Measurements from ENCODE around the gene CFAP298.

CFAP298 gene

GRCh38 chr21:32597205-32597604 is 15.0 kb downstream of the CFAP298 start:
- DNase-seq = no peak

GRCh38 chr21:32595431-32595830 is 16.7 kb downstream of the CFAP298 start:
- DNase-seq = no peak

GRCh38 chr21:32593690-32594089 is 18.5 kb downstream of the CFAP298 start:
- no peak for DNase-seq

- DNase-seq = no peak
Observed at GRCh38 chr21:32592929-32593502, 19.2 kb downstream of the CFAP298 start.

GRCh38 chr21:32590130-32590529 is 22.0 kb downstream of the CFAP298 start:
- no peak for DNase-seq

GRCh38 chr21:32587651-32588050 is 24.5 kb downstream of the CFAP298 start:
- no peak for DNase-seq

- DNase-seq = no peak
Observed at GRCh38 chr21:32587120-32587519, 25.1 kb downstream of the CFAP298 start.

GRCh38 chr21:32585970-32586369 is 26.2 kb downstream of the CFAP298 start:
- no peak for DNase-seq

GRCh38 chr21:32585042-32585710 is 27.0 kb downstream of the CFAP298 start, which contains the start of gene TCP10L:
TSS of gene TCP10L (minus strand) at chr21:32585523. CDS start at chr21:32584304, 1,219 bp downstream.
- no peak for DNase-seq

GRCh38 chr21:32584472-32584871 is 27.7 kb downstream of the CFAP298 start:
- DNase-seq = no peak

GRCh38 chr21:32581732-32582131 is 30.4 kb downstream of the CFAP298 start:
- no peak for DNase-seq

- no peak for DNase-seq
Observed at GRCh38 chr21:32580949-32581348, 31.2 kb downstream of the CFAP298 start.

GRCh38 chr21:32578107-32578691 is 34.0 kb downstream of the CFAP298 start:
- DNase-seq = no peak

- DNase-seq = no peak
Observed at GRCh38 chr21:32576011-32576410, 36.2 kb downstream of the CFAP298 start.

- no peak for DNase-seq
Observed at GRCh38 chr21:32574946-32575925, 36.9 kb downstream of the CFAP298 start.

GRCh38 chr21:32572574-32573420 is 39.4 kb downstream of the CFAP298 start:
- DNase-seq = peak; percentile 40

- no peak for DNase-seq
Observed at GRCh38 chr21:32570456-32570855, 41.7 kb downstream of the CFAP298 start.

- peak; percentile 10 for DNase-seq
Observed at GRCh38 chr21:32569261-32570230, 42.6 kb downstream of the CFAP298 start.

- DNase-seq = no peak
Observed at GRCh38 chr21:32567626-32568025, 44.6 kb downstream of the CFAP298 start.

GRCh38 chr21:32566741-32567389 is 45.3 kb downstream of the CFAP298 start:
- no peak for DNase-seq

Data from NCI-H1436 treated with DMSO at 0.1 percent for 48 hours (cell line).